ENCODE data around the gene PDIA5.
A peak's percentile ranks its signal among the peaks of the same experiment; 100 is the strongest.
"Not testable (repeated sequence)": the region's sequence is repeated elsewhere in the genome, so short reads cannot be mapped to it uniquely, and the experiment has no call there.

Gene PDIA5

GRCh38 chr3:123093696-123094095 lies 26.9 kb downstream of the PDIA5 start:
- DNase-seq (ENCODE audit: low spot score) = no peak

GRCh38 chr3:123094516-123095313 lies 27.9 kb downstream of the PDIA5 start:
- DNase-seq (ENCODE audit: low spot score) = no peak

- DNase-seq (ENCODE audit: low spot score) = no peak
Measured at GRCh38 chr3:123096126-123096525, 29.3 kb downstream of the PDIA5 start.

GRCh38 chr3:123096731-123097130 lies 29.9 kb downstream of the PDIA5 start:
- no peak for DNase-seq (ENCODE audit: low spot score)

- no peak for DNase-seq (ENCODE audit: low spot score)
Measured at GRCh38 chr3:123098426-123099330, 31.9 kb downstream of the PDIA5 start.

GRCh38 chr3:123099331-123100192 lies 32.7 kb downstream of the PDIA5 start:
- DNase-seq (ENCODE audit: low spot score) = no peak

- no peak for DNase-seq (ENCODE audit: low spot score)
Measured at GRCh38 chr3:123100193-123100776, 33.5 kb downstream of the PDIA5 start.

- no peak for DNase-seq (ENCODE audit: low spot score)
Measured at GRCh38 chr3:123102249-123102648, 35.4 kb downstream of the PDIA5 start.

GRCh38 chr3:123102826-123103225 lies 36.0 kb downstream of the PDIA5 start:
- no peak for DNase-seq (ENCODE audit: low spot score)

GRCh38 chr3:123104550-123104949 lies 37.7 kb downstream of the PDIA5 start:
- no peak for DNase-seq (ENCODE audit: low spot score)

- DNase-seq (ENCODE audit: low spot score) = peak; percentile 71
Measured at GRCh38 chr3:123105201-123106189, 38.7 kb downstream of the PDIA5 start.

- no peak for DNase-seq (ENCODE audit: low spot score)
Measured at GRCh38 chr3:123110282-123110975, 43.6 kb downstream of the PDIA5 start.

GRCh38 chr3:123110976-123111615 lies 44.3 kb downstream of the PDIA5 start:
- DNase-seq (ENCODE audit: low spot score) = peak; percentile 25

GRCh38 chr3:123111640-123112039 lies 44.8 kb downstream of the PDIA5 start:
- DNase-seq (ENCODE audit: low spot score) = peak; percentile 28

GRCh38 chr3:123112232-123112631 lies 45.4 kb downstream of the PDIA5 start:
- DNase-seq (ENCODE audit: low spot score) = peak; percentile 14

GRCh38 chr3:123112656-123113055 lies 45.8 kb downstream of the PDIA5 start:
- not testable (repeated sequence) for DNase-seq (ENCODE audit: low spot score)

- no peak for DNase-seq (ENCODE audit: low spot score)
Measured at GRCh38 chr3:123113889-123114450, 47.1 kb downstream of the PDIA5 start.

GRCh38 chr3:123116116-123116515 lies 49.3 kb downstream of the PDIA5 start:
- DNase-seq (ENCODE audit: low spot score) = no peak

GRCh38 chr3:123119388-123119787 lies 52.6 kb downstream of the PDIA5 start:
- DNase-seq (ENCODE audit: low spot score) = no peak

Data from germinal center (tissue), 1 donor.